Activated CD4-positive, alpha-beta memory T cell treated with anti-CD3 and anti-CD28 coated beads for 36 hours (primary cell): ENCODE measurements around the gene ITPA. TPM values are rescaled to one million over a fixed set of nuclear protein-coding genes. Genes with fewer than 3 reads are reported as not detected.

ENCODE experiments used
- CTCF ChIA-PET: fragments of 350-600 bp; sonication (Branson Sonifier 250); formaldehyde crosslinking; loops from one replicate; lab custom pipeline; 2021; ENCODE audit warnings: antibody characterized with exemption, inconsistent platforms; lab: Charles Lee
- POLR2A ChIA-PET: fragments of 350-600 bp; sonication (Branson Sonifier 250); formaldehyde crosslinking; loops from one replicate; lab custom pipeline; 2021; ENCODE audit warnings: antibody characterized with exemption; lab: Charles Lee
- DNase-seq: peaks from one replicate; pipeline ENCODE4 v3.0.0-alpha.2; 2020
- H3K27ac Mint-ChIP-seq: one replicate; pipeline ENCODE4 v1.8.0; 2021; ENCODE audit warnings: mixed read lengths
- H3K27me3 Mint-ChIP-seq: one replicate; pipeline ENCODE4 v1.8.0; 2021; ENCODE audit warnings: mixed read lengths
- H3K36me3 Mint-ChIP-seq: one replicate; pipeline ENCODE4 v1.8.0; 2021; ENCODE audit warnings: mixed read lengths
- H3K4me1 Mint-ChIP-seq: one replicate; pipeline ENCODE4 v1.8.0; 2021; ENCODE audit warnings: low read depth, mixed read lengths
- H3K4me3 Mint-ChIP-seq: one replicate; pipeline ENCODE4 v1.8.0; 2021; ENCODE audit warnings: mild to moderate bottlenecking, mixed read lengths
- H3K9me3 Mint-ChIP-seq: one replicate; pipeline ENCODE4 v1.8.0; 2021; ENCODE audit warnings: mixed read lengths
- intact Hi-C: fragments of 100-400 bp; cut with micrococcal nuclease; formaldehyde crosslinking; loops from one replicate; pipeline ENCODE4 v1.15.1; 2023
- total RNA-seq, 2 experiments: library from RNA; stranded (reverse); gene quantifications; one replicate each; pipeline ENCODE4 v1.2.3, GENCODE V29; 2021

Gene ITPA
- total RNA-seq, 2 experiments from 2014 or later = 54.0 to 56.2 TPM

DNA sequence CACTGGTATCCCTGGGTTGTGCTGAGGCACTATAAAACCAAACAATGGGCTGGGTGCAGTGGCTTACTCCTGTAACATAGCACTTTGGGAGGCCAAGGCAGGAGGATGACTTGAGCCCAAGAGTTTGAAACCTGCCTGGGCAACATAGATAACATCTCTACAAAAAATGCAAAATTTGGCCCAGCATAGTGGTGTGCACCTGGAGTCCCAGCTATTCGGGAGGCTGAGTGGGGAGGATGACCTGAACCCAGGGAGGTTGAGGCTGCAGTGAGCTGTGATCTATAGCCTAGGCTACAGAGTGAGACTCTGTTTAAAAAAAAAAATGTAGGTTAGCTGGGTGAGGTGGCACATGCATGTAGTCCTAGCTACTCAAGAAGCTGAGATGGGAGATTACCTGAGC, 37.4 kb downstream of the ITPA start:
- Mint-ChIP-seq H3K4me1 (peaks cover 2% of the 10 kb centered on the region), H3K36me3 (no peaks in the 10 kb centered on the region), H3K27ac (no peak overlapping the region), H3K27me3 (peaks cover 22% of the 10 kb centered on the region), H3K9me3 (no peaks in the 10 kb centered on the region), H3K4me3 (no peak overlapping the region)
- CTCF ChIA-PET = interaction anchor here (1.2 to 2.9 kb wide), 2 partner anchors 28 to 70 kb away, joined by 3 to 14 read pairs; no protein-coding TSS in a partner anchor
- POLR2A ChIA-PET = no interaction called here
- DNase-seq = no peak
- intact Hi-C loops = no loop called here

DNA sequence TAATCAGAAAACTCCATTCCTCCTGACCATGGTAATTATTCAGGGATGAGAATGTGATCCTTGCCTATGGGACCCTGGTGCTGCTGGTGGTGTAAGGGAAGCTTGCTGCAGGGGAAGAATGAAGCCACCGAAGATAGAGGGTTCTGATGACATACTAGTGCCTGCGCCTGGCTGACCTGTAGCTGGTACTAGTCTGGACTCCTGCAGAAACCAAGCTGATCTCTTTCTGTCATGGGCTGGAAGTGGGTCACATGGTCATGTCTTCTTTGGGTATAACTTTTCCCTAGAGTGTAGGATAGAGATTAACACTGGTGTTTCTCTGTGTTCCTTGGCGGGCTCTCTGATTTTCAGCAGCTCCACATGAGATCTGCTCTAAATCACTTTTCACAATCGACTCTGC, 38.3 kb downstream of the ITPA start:
- H3K27ac Mint-ChIP-seq = no peak overlapping the region
- H3K4me1 Mint-ChIP-seq = peaks cover 2% of the 10 kb centered on the region
- peaks cover 19% of the 10 kb centered on the region for H3K27me3 Mint-ChIP-seq
- no peak overlapping the region for H3K4me3 Mint-ChIP-seq
- H3K36me3 Mint-ChIP-seq = no peaks in the 10 kb centered on the region
- POLR2A ChIA-PET = interaction anchor here (1.2 kb wide), 1 partner anchor 44 kb away, joined by 3 read pairs; no protein-coding TSS in a partner anchor
- intact Hi-C loops = no loop called here
- DNase-seq = no peak
- CTCF ChIA-PET = interaction anchor here (2.9 kb wide), 1 partner anchor 29 kb away, joined by 14 read pairs; no protein-coding TSS in a partner anchor
- H3K9me3 Mint-ChIP-seq = no peaks in the 10 kb centered on the region

DNA sequence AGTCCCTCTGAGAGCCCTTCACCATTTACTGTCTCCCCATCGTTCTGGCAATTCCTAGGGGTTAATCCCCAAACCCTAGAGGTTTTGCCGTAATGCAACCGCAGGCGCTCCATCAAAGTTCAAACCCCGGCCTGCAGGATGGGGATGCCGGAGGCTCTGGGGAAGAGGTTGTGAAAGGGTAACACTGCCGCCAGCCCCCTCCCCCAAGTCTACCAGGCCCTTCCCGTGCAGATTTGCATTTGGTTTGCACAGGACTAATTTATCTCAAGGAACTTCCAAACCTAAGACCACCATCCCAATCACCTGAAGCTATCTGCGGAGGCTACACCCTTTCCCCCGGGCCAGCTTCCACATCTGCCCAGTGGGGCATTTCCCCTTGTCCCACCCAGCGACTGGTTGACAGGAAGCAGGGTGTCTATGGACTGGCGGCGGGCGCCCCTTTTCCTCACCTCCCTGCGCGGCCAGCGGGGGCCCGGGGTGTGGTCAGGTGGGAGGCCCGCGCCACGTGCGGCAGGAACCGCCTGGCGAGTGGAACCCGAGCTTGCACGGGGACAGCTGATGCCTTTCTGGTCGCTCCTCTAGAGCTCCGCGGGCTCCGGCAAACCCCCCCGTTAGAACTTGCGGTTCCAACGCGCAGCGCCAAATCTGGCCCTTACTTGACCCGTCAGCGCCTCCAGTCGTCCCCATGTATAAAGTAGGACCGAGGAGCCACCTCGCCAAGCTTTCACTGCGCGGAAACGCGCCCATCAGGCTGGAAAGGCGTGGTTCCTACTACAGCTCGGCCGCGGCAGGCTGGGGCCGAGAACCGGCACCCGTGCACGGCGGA, 39.1 kb downstream of the ITPA start:
- H3K36me3 Mint-ChIP-seq = no peaks in the 10 kb centered on the region
- ChIA-PET CTCF (interaction anchor here (0.8 to 2.9 kb wide), 3 partner anchors 25 to 153 kb away, joined by 4 to 14 read pairs (median 5); no protein-coding TSS in a partner anchor), POLR2A (interaction anchor here (1.2 kb wide), 1 partner anchor 45 kb away, joined by 3 read pairs; no protein-coding TSS in a partner anchor)
- peak; percentile 46 for DNase-seq
- peaks cover 2% of the 10 kb centered on the region for H3K4me1 Mint-ChIP-seq
- intact Hi-C loops = no loop called here
- no peak overlapping the region for H3K27ac Mint-ChIP-seq
- peak overlapping the region; percentile 16 for H3K4me3 Mint-ChIP-seq
- H3K27me3 Mint-ChIP-seq = peaks cover 19% of the 10 kb centered on the region
- H3K9me3 Mint-ChIP-seq = no peaks in the 10 kb centered on the region

DNA sequence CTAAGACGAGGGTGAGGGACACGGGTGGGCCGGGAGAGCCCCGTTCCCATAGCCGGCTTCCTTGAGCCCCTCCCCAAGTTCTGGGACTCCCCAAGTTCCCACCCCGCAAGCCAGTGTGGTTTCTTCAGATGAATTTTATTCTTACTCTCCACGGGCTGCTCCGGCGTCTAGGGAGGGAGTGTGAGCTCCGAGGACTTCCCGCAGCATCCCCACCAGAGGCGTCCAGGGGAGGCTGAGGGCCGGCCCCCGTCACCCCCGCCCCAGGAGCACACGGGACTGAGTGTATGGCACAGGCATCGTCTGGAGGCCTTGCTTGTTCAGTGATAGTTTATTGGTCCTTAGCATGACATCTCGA, 39.7 kb downstream of the ITPA start:
- H3K4me3 Mint-ChIP-seq = peak overlapping the region; percentile 16
- intact Hi-C loops = no loop called here
- H3K9me3 Mint-ChIP-seq = no peaks in the 10 kb centered on the region
- no peak for DNase-seq
- H3K27ac Mint-ChIP-seq = no peak overlapping the region
- no peaks in the 10 kb centered on the region for H3K36me3 Mint-ChIP-seq
- H3K4me1 Mint-ChIP-seq = peaks cover 2% of the 10 kb centered on the region
- ChIA-PET CTCF (interaction anchor here (0.8 to 1.5 kb wide), 2 partner anchors 26 to 152 kb away, joined by 4 to 5 read pairs; no protein-coding TSS in a partner anchor), POLR2A (no interaction called here)
- H3K27me3 Mint-ChIP-seq = peaks cover 19% of the 10 kb centered on the region

DNA sequence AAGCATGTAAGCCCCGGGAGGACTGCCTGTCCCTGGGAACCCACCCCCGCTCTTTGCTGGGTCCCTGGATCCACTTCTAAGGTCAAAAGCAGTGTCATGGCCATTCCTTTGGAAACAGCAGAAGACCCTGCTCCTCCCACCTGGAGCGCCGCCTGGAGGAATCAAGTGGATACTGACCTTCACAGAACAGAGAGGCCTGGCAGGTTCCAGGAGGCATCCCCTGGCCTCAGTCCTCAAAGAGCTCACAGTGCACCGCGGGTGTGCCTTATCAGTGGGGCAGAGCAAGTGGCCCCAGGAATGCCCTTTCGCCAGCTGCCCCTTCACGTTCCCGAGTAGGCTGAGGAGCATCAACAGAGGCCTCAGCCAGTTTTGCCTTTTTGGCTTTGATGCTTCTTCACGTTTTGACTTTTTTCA, 40.8 kb downstream of the ITPA start:
- intact Hi-C loops = no loop called here
- Mint-ChIP-seq H3K27me3 (peaks cover 19% of the 10 kb centered on the region), H3K4me1 (peaks cover 2% of the 10 kb centered on the region), H3K4me3 (no peak overlapping the region), H3K27ac (no peak overlapping the region), H3K9me3 (no peaks in the 10 kb centered on the region), H3K36me3 (no peaks in the 10 kb centered on the region)
- CTCF ChIA-PET = no interaction called here
- POLR2A ChIA-PET = no interaction called here
- DNase-seq = no peak

DNA sequence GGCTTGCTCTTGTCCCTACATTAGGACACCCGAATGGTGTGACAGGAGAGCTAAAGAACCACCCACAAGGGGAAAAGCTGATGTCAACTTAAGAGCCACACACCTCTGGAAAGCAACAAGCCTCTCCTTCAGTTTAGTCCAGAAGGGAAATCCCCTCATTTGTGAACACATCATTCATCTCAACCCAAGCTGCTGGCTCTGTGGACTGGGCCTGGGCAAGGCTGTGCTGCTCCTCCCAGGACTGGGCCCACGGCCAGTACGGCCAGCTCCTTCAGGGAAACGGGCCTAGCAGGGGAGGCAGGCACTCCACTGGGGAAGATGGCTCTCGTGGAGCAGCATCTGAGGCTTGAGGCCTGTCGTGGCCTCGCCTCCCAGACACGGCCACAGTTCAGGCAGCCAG, 42.5 kb downstream of the ITPA start:
- H3K4me3 Mint-ChIP-seq = no peak overlapping the region
- peaks cover 19% of the 10 kb centered on the region for H3K27me3 Mint-ChIP-seq
- intact Hi-C loops = no loop called here
- ChIA-PET CTCF (interaction anchor here (2.4 kb wide), 1 partner anchor 33 kb away, joined by 7 read pairs; no protein-coding TSS in a partner anchor), POLR2A (no interaction called here)
- H3K9me3 Mint-ChIP-seq = no peaks in the 10 kb centered on the region
- peaks cover 2% of the 10 kb centered on the region for H3K4me1 Mint-ChIP-seq
- no peak overlapping the region for H3K27ac Mint-ChIP-seq
- no peak for DNase-seq
- no peaks in the 10 kb centered on the region for H3K36me3 Mint-ChIP-seq

DNA sequence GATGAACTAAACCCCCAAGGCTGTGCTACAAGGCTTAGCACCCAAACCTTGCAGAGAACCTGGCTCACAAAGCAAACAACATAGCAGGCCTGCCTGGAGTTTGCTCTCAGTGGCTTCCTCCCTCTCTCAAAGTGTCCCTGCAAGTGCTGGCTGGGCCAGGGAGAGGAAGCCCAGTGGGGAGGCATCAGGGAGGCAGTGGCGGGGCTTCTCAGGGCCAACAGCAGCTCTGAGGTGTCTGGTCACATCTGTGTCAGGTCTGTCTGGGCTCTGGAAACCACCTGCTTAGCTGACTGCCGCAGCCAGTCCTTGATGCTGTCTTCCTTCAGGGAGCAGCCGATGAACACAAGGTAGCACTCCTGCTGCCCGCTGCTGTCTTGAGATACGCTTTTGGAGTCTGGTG, 46.4 kb downstream of the ITPA start:
- POLR2A ChIA-PET = no interaction called here
- intact Hi-C loops = no loop called here
- H3K9me3 Mint-ChIP-seq = no peaks in the 10 kb centered on the region
- H3K36me3 Mint-ChIP-seq = no peaks in the 10 kb centered on the region
- no peak overlapping the region for H3K4me3 Mint-ChIP-seq
- H3K4me1 Mint-ChIP-seq = no peaks in the 10 kb centered on the region
- CTCF ChIA-PET = no interaction called here
- no peak overlapping the region for H3K27ac Mint-ChIP-seq
- no peak for DNase-seq
- no peaks in the 10 kb centered on the region for H3K27me3 Mint-ChIP-seq

DNA sequence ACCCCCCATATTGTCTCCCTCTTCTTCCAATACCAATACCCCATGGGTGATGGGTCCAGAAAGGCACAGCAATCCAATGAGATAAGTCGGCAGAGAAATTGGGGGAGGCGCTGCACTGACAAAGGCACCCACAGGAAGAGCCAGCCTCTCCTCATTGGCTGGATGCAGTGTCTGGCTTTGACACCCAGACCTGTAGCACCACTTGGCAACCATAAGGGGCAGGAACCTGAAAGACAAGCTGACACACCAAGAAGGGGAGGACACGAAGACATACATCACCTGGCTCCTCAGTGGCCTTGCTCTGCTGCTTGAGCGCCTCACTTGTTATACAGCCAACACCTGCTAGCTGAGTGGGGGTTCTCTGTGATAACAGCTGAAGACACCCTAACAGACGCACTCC, 49.1 kb downstream of the ITPA start:
- ChIA-PET POLR2A (interaction anchor here (0.5 kb wide), 1 partner anchor 341 kb away, joined by 3 read pairs; no protein-coding TSS in a partner anchor), CTCF (no interaction called here)
- intact Hi-C loops = no loop called here
- H3K9me3 Mint-ChIP-seq = no peaks in the 10 kb centered on the region
- DNase-seq = no peak
- H3K27ac Mint-ChIP-seq = no peak overlapping the region
- H3K4me3 Mint-ChIP-seq = no peak overlapping the region
- H3K36me3 Mint-ChIP-seq = peaks cover 6% of the 10 kb centered on the region
- H3K4me1 Mint-ChIP-seq = no peaks in the 10 kb centered on the region
- H3K27me3 Mint-ChIP-seq = no peaks in the 10 kb centered on the region

DNA sequence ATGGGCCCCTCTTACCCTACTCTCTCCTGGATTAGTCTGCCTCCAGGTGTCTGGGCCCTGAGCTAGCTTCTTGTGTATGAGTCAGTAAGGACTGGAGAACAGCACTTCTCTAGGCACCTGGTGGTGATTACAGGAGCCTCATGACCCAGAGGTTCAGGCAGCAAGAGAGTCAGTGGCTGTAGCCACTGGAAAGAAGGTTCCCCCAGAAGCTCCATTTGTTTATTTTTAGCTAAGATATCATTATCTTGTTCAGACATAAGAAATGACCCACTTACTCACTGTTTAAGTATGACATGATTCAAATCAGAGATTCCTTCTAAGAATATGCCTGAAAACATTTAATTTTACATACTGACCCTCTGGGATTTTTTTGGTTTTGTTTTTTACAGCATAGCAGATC, 53.3 kb downstream of the ITPA start:
- intact Hi-C loops = no loop called here
- no peaks in the 10 kb centered on the region for H3K9me3 Mint-ChIP-seq
- CTCF ChIA-PET = no interaction called here
- POLR2A ChIA-PET = no interaction called here
- H3K4me1 Mint-ChIP-seq = no peaks in the 10 kb centered on the region
- no peak for DNase-seq
- peaks cover 6% of the 10 kb centered on the region for H3K36me3 Mint-ChIP-seq
- no peak overlapping the region for H3K27ac Mint-ChIP-seq
- no peak overlapping the region for H3K4me3 Mint-ChIP-seq
- no peaks in the 10 kb centered on the region for H3K27me3 Mint-ChIP-seq

DNA sequence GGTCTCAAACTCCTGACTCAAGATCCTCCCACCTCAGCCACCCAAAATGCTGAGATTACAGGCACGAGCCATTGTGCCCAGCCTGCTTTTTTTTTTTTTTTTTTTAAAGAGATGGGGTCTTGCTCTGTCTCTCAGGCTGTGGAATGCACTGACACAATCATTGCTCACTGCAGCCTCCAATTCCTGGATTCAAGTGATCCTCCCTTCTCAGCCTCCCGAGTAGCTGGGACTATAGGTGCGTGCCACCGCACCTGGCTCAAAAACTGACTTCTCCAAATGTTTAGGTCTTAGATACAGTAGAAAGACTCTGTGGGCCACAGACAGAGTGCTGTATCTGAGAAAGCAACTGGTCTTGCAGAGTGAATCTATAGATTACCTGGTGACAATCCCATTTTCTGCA, 60.8 kb downstream of the ITPA start:
- intact Hi-C loops = no loop called here
- no peaks in the 10 kb centered on the region for H3K27me3 Mint-ChIP-seq
- POLR2A ChIA-PET = no interaction called here
- CTCF ChIA-PET = interaction anchor here (0.7 kb wide), 1 partner anchor 556 kb away, joined by 5 read pairs; no protein-coding TSS in a partner anchor
- no peaks in the 10 kb centered on the region for H3K4me1 Mint-ChIP-seq
- H3K36me3 Mint-ChIP-seq = peaks cover 2% of the 10 kb centered on the region
- H3K9me3 Mint-ChIP-seq = no peaks in the 10 kb centered on the region
- no peak overlapping the region for H3K27ac Mint-ChIP-seq
- H3K4me3 Mint-ChIP-seq = no peak overlapping the region
- no peak for DNase-seq

DNA sequence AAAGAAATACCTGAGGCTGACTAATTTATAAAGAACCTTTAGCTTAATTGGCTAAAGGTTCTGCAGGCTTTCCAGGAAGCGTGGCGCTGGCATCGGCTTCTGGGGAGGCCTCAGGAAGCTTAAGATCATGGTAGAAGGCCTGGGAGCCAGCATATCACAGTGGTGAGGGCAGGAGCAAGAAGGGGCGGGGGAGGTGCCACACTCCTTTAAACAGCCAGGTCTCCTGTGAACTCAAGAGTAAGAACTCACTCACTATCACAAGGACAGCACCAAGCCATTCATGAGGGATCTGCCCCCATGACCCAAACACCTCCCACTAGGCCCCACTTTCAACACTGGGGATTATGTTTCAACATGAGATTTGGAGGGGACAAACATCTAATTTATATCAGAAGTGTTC, 64.1 kb downstream of the ITPA start:
- ChIA-PET POLR2A (no interaction called here), CTCF (interaction anchor here (0.6 kb wide), 1 partner anchor 694 kb away, joined by 4 read pairs; no protein-coding TSS in a partner anchor)
- Mint-ChIP-seq H3K36me3 (peaks cover 2% of the 10 kb centered on the region), H3K9me3 (no peaks in the 10 kb centered on the region), H3K4me3 (no peak overlapping the region), H3K27me3 (no peaks in the 10 kb centered on the region), H3K4me1 (no peaks in the 10 kb centered on the region), H3K27ac (no peak overlapping the region)
- DNase-seq = no peak
- intact Hi-C loops = no loop called here
